Measurements from ENCODE around the gene APOBR.

The APOBR gene

GRCh38 chr16:28501258-28502232 lies 7.1 kb downstream of the APOBR start:
- DNase-seq (ENCODE audit: low read depth) = no peak
- TF ChIP-seq CTCF (conservative IDR thresholded peaks at IDR 0.05; ENCODE audit: low read length) = no peak
- no peak overlapping the region for H3K4me3 ChIP-seq (ENCODE audit: low read length)

GRCh38 chr16:28502290-28502689 lies 7.8 kb downstream of the APOBR start:
- no peak overlapping the region for H3K4me3 ChIP-seq (ENCODE audit: low read length)
- no peak for DNase-seq (ENCODE audit: low read depth)
- no peak for TF ChIP-seq CTCF (conservative IDR thresholded peaks at IDR 0.05; ENCODE audit: low read length)

- DNase-seq (ENCODE audit: low read depth) = no peak
- no peak for TF ChIP-seq CTCF (conservative IDR thresholded peaks at IDR 0.05; ENCODE audit: low read length)
- no peak overlapping the region for H3K4me3 ChIP-seq (ENCODE audit: low read length)
These were observed 9.2 kb downstream of the APOBR start for GRCh38 chr16:28503470-28504259.

GRCh38 chr16:28504707-28505404 lies 10.4 kb downstream of the APOBR start:
- TF ChIP-seq CTCF (conservative IDR thresholded peaks at IDR 0.05; ENCODE audit: low read length) = no peak
- no peak overlapping the region for H3K4me3 ChIP-seq (ENCODE audit: low read length)
- DNase-seq (ENCODE audit: low read depth) = no peak

DNA sequence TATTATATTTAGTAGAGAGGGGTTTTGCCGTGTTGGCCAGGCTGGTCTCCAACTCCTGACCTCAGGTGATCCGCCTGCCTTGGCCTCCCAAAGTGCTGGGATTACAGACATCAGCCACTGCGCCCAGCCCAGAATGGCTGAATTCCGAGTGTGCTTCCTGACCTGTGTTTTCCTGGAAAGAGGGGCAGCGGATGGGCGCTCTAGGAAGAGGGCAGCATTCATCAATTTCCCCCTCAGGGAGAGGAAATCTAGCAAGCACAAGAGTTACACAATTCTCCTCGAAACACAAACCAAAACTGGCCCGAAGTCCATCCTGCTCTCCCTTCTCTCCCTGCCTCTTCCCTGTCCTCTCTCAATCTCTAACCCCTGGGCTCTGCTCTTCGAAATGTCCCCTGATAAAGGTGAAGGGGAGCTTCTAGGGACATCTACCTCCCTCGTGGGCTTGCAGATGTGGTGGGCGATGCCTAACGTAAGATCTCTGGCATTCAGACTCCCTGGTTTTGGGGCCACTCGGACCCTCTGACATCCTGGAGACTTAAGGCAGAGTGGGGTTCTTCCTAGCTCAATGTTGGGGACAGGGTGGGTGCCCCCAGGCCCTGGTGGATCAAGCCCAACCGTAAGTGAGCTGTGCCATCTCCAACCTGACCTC lies 11.2 kb downstream of the APOBR start:
- no peak for TF ChIP-seq CTCF (conservative IDR thresholded peaks at IDR 0.05; ENCODE audit: low read length)
- no peak overlapping the region for H3K4me3 ChIP-seq (ENCODE audit: low read length)
- no peak for DNase-seq (ENCODE audit: low read depth)

DNA sequence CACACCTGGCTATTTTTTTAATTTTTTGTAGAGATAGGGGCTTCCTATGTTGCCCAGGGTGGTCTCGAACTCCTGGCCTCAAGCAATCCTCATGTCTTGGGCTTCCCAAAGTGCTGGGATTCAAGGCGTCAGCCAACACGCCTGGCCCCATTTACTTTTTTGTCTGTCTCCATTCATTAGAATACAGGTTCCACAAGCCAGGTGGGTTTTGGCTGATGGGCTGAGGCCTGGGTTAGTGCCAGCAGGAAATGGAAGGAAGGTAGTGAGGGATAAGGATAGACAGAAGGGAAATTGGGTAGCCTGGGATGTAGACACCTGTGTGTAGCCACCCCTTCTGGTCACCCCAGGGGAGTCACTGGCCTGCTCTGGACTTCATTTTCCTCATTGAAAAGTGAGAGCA lies 16.6 kb downstream of the APOBR start:
- TF ChIP-seq CTCF (conservative IDR thresholded peaks at IDR 0.05; ENCODE audit: low read length) = no peak
- H3K4me3 ChIP-seq (ENCODE audit: low read length) = no peak overlapping the region
- no peak for DNase-seq (ENCODE audit: low read depth)

All from AG10803 (cell line).